Dermis blood vessel endothelial cell (primary cell): ENCODE measurements around the gene FNDC3A. TPM values are rescaled to one million over a fixed set of nuclear protein-coding genes. Genes with fewer than 3 reads are reported as not detected.

Source experiments
- total RNA-seq: library from RNA; depleted of rRNA; stranded (reverse); fragments of >200 nt; gene quantifications from 2 replicates; pipeline ENCODE4 v1.2.3, GENCODE V29; 2014

The FNDC3A gene
- total RNA-seq, 1 donor from 2014 or later = 55.3 TPM

Other genes with a start within 250 kb of the FNDC3A start
- gene MLNR, start 244.4 kb downstream of the FNDC3A start, total RNA-seq = not detected in 2 replicates